Stomach smooth muscle (tissue), 2 donors: ENCODE results near the gene TMEM38A.
"Not testable (repeated sequence)": the region's sequence is repeated elsewhere in the genome, so short reads cannot be mapped to it uniquely, and the experiment has no call there.

Source experiments
- H3K27ac ChIP-seq: one replicate; pipeline ENCODE4 v1.7.0; 2013; ENCODE audit warnings: mild to moderate bottlenecking, low read length, inconsistent platforms
- H3K27me3 ChIP-seq, 2 donors: one replicate each; pipeline ENCODE4 v1.7.0; 2013; ENCODE audit warnings: low read length in 2 of 2; ENCODE audit not compliant: insufficient read depth in 2 of 2, control insufficient read depth in 1 of 2
- H3K36me3 ChIP-seq, 2 donors: one replicate each; pipeline ENCODE4 v1.7.0; 2013; ENCODE audit warnings: low read length in 2 of 2; ENCODE audit not compliant: control insufficient read depth in 2 of 2, insufficient read depth in 2 of 2
- H3K4me1 ChIP-seq: one replicate; pipeline ENCODE4 v1.7.0; 2013; ENCODE audit warnings: low read length; ENCODE audit not compliant: control insufficient read depth, insufficient read depth
- H3K4me3 ChIP-seq, 2 donors: one replicate each; pipeline ENCODE4 v1.7.0; 2013; ENCODE audit warnings: low read length in 2 of 2
- H3K9ac ChIP-seq, 2 donors: one replicate each; pipeline ENCODE4 v1.7.0; 2013; ENCODE audit warnings: low read length in 2 of 2, mild to moderate bottlenecking in 1 of 2
- H3K9me3 ChIP-seq, 2 donors: one replicate each; pipeline ENCODE4 v1.7.0; 2013; ENCODE audit warnings: low read length in 2 of 2; ENCODE audit not compliant: control insufficient read depth in 2 of 2
- donor health status: healthy.
- donor health status: Pancreatic carcinoma.

Gene TMEM38A

DNA sequence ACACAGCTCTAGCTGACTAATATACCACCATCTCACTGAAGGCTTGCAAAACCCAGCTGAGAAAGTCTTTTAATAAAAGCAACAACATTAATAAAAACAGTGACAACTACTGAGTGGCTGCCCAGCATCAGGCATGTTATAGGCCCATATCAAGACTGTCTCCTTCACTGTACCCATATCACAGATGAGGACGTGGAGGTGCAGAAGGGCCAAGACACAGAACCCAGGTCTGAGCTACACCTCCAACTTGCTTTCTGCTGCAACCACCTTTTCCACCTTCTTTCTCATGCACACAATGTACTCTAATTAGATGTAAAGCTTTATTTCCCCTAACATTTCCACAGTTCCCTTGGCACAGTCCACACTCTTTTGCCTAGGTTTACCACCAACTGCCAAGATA lies 22.3 kb upstream of the TMEM38A start:
- H3K36me3 ChIP-seq, result peaks cover 19 to 23% of the 10 kb centered on the region in 2 donors

GRCh38 chr19:16640951-16641350 lies 20.0 kb upstream of the TMEM38A start:
- Histone ChIP-seq H3K9ac (no peak overlapping the region), H3K27me3 (no peaks in the 10 kb centered on the region), H3K9me3 (no peaks in the 10 kb centered on the region), H3K4me3 (no peak overlapping the region), H3K4me1 (no peaks in the 10 kb centered on the region), H3K36me3 (peaks cover 25 to 31% of the 10 kb centered on the region in 2 donors), H3K27ac (no peak overlapping the region)

More for the DNA sequence above, 22.3 kb upstream of the TMEM38A start:
- H3K4me1 ChIP-seq, result no peaks in the 10 kb centered on the region
- H3K9me3 ChIP-seq, result no peaks in the 10 kb centered on the region
- no peak overlapping the region for H3K27ac ChIP-seq
- no peaks in the 10 kb centered on the region for H3K27me3 ChIP-seq
- no peak overlapping the region for H3K9ac ChIP-seq
- H3K4me3 ChIP-seq, result no peak overlapping the region

GRCh38 chr19:16641695-16642094 lies 19.2 kb upstream of the TMEM38A start:
- H3K9ac ChIP-seq, result no peak overlapping the region
- no peaks in the 10 kb centered on the region for H3K27me3 ChIP-seq
- H3K27ac ChIP-seq, result no peak overlapping the region
- no peak overlapping the region for H3K4me3 ChIP-seq
- peaks cover 32 to 36% of the 10 kb centered on the region in 2 donors for H3K36me3 ChIP-seq
- H3K4me1 ChIP-seq, result no peaks in the 10 kb centered on the region
- no peaks in the 10 kb centered on the region for H3K9me3 ChIP-seq

- Histone ChIP-seq H3K4me1 (no peaks in the 10 kb centered on the region), H3K9me3 (no peaks in the 10 kb centered on the region), H3K27me3 (no peaks in the 10 kb centered on the region), H3K36me3 (peaks cover 36% of the 10 kb centered on the region in 2 donors), H3K9ac (no peak overlapping the region), H3K27ac (no peak overlapping the region), H3K4me3 (no peak overlapping the region)
These were observed 15.8 kb upstream of the TMEM38A start for GRCh38 chr19:16645140-16645539.

DNA sequence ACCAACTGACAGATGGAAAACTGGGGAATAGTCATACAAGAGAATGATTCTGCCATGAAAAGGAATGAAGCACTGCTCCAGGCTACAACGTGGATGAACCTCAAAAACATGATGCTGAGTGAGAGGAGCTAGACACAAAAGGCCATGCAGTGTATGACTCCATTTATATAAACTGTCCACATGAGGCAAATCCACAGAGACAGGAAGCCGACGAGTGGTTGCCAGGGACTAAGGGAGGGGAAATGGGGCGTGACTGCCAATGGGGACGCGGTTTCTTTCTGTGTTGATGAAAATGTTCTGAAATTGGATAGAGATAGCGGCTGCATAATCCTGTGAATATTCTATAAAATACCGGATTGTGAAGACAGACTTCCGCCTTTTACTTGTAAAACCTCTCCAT lies 11.2 kb upstream of the TMEM38A start:
- no peaks in the 10 kb centered on the region for H3K27me3 ChIP-seq
- H3K9ac ChIP-seq, result no peak overlapping the region
- peaks cover 52 to 53% of the 10 kb centered on the region in 2 donors for H3K36me3 ChIP-seq
- H3K4me1 ChIP-seq, result peaks cover 2% of the 10 kb centered on the region
- H3K27ac ChIP-seq, result no peak overlapping the region
- no peak overlapping the region for H3K4me3 ChIP-seq
- no peaks in the 10 kb centered on the region for H3K9me3 ChIP-seq

- peaks cover 3% of the 10 kb centered on the region for H3K4me1 ChIP-seq
- no peak overlapping the region for H3K9ac ChIP-seq
- H3K9me3 ChIP-seq, result no peaks in the 10 kb centered on the region
- peaks cover 52 to 57% of the 10 kb centered on the region in 2 donors for H3K36me3 ChIP-seq
- no peaks in the 10 kb centered on the region for H3K27me3 ChIP-seq
- H3K4me3 ChIP-seq, result no peak overlapping the region
- no peak overlapping the region for H3K27ac ChIP-seq
These were observed 10.1 kb upstream of the TMEM38A start for GRCh38 chr19:16650821-16651220.

DNA sequence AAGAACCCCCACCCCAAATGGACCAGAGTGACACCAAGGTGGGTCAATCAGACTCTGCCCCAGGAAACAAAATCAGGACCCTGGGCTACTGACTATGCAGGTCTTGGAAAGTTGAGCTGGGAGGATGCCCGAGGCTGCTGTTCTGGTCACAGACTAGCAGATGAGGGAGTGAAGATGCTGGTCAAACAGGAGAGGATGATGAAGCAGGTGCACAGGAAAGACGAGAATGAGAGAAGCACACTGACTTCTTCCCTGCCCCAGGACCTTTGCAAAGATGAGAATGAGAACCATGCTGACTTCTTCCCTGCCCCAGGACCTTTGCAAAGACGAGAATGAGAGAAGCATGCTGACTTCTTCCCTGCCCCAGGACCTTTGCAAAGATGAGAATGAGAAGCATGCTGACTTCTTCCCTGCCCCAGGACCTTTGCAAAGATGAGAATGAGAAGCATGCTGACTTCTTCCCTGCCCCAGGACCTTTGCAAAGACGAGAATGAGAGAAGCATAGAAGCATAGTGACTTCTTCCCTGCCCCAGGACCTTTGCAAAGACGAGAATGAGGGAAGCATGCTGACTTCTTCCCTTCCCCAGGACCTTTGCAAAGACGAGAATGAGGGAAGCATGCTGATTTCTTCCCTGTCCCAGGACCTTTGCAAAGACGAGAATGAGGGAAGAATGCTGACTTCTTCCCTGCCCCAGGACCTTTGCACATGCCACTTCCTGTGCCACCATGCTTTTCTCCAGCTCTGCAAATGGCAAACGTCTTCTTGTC lies 9.3 kb upstream of the TMEM38A start:
- not testable (repeated sequence) for H3K9ac ChIP-seq, H3K27me3 ChIP-seq, H3K27ac ChIP-seq, H3K4me1 ChIP-seq, H3K9me3 ChIP-seq, H3K4me3 ChIP-seq
- H3K36me3 ChIP-seq, result peaks cover 51 to 53% of the 10 kb centered on the region in 2 donors

GRCh38 chr19:16652854-16653253 lies 8.1 kb upstream of the TMEM38A start:
- H3K9ac ChIP-seq, result no peak overlapping the region
- peaks cover 51 to 56% of the 10 kb centered on the region in 2 donors for H3K36me3 ChIP-seq
- H3K9me3 ChIP-seq, result no peaks in the 10 kb centered on the region
- no peak overlapping the region for H3K27ac ChIP-seq
- no peak overlapping the region for H3K4me3 ChIP-seq
- peaks cover 12% of the 10 kb centered on the region for H3K4me1 ChIP-seq
- no peaks in the 10 kb centered on the region for H3K27me3 ChIP-seq

DNA sequence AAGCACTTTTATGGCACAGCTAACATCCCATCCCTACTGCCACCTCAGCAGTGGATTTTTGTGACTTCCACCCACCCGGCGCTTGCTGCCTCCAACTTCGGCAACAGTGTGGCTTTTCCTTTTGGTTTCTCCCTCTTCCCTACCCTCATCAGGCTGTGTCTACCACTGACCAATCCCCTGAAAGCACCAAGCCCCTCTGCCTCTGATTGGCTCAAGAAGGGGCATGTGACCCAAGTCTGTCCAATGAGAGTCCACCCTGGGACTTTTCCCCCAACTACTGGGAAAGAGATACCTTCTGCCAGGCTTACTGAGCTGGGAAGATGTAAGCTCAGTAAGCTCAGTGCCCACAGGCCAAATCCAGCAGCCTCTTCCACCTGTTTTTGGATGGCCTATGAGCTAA lies 6.8 kb upstream of the TMEM38A start:
- H3K4me3 ChIP-seq, result no peak overlapping the region
- peaks cover 49 to 57% of the 10 kb centered on the region in 2 donors for H3K36me3 ChIP-seq
- H3K4me1 ChIP-seq, result peaks cover 25% of the 10 kb centered on the region
- no peak overlapping the region for H3K27ac ChIP-seq
- H3K9me3 ChIP-seq, result no peaks in the 10 kb centered on the region
- no peaks in the 10 kb centered on the region for H3K27me3 ChIP-seq
- H3K9ac ChIP-seq, result no peak overlapping the region

GRCh38 chr19:16654627-16655026 lies 6.3 kb upstream of the TMEM38A start:
- H3K27ac ChIP-seq, result no peak overlapping the region

GRCh38 chr19:16655727-16656126 lies 5.2 kb upstream of the TMEM38A start:
- Histone ChIP-seq H3K4me3 (no peak overlapping the region), H3K9me3 (no peaks in the 10 kb centered on the region), H3K27me3 (no peaks in the 10 kb centered on the region), H3K4me1 (peaks cover 33% of the 10 kb centered on the region), H3K27ac (no peak overlapping the region), H3K36me3 (peaks cover 49 to 57% of the 10 kb centered on the region in 2 donors), H3K9ac (no peak overlapping the region)

More at GRCh38 chr19:16654627-16655026, 6.3 kb upstream of the TMEM38A start:
- Histone ChIP-seq H3K9ac (no peak overlapping the region), H3K9me3 (no peaks in the 10 kb centered on the region), H3K4me1 (peaks cover 30% of the 10 kb centered on the region), H3K27me3 (no peaks in the 10 kb centered on the region), H3K36me3 (peaks cover 49 to 57% of the 10 kb centered on the region in 2 donors), H3K4me3 (no peak overlapping the region)
